Pancreas (tissue), 10 donors: ENCODE data around the gene ZBTB48. TPM values are rescaled to one million over a fixed set of nuclear protein-coding genes. Genes with fewer than 3 reads are reported as not detected.

Experiments used
- ATAC-seq, 4 donors: fragments of 200-7000 bp; cut with Tn5 transposase; one replicate each; pipeline versions ENCODE4 v1.8.0 to v1.9.1; 2020; ENCODE audit warnings: mild to moderate bottlenecking in 4 of 4, moderate library complexity in 4 of 4
- DNase-seq, 6 donors: peaks; one replicate each; pipeline ENCODE4 v3.0.0-alpha.2; 2020
- FAIRE-seq: peaks from 2 replicates; lab custom pipeline; 2012; peaks lifted over from hg19 to GRCh38; lab: Jason Lieb, UNC
- H3K27ac ChIP-seq, 4 donors: fragments of 200-600 bp; sonication (generic); 1 replicate in 3 of 4; 2 replicates in 1 of 4; pipeline versions ENCODE4 v1.5.0 to v1.8.0; 2020
- H3K27me3 ChIP-seq, 4 donors: fragments of 200-600 bp; one replicate each; pipeline ENCODE4 v1.8.0; 2021
- H3K36me3 ChIP-seq, 3 donors: fragments of 200-600 bp; sonication (generic) in 1 of 3; one replicate each; pipeline versions ENCODE4 v1.5.0 to v1.8.0; 2020 to 2021
- H3K4me1 ChIP-seq, 3 donors: fragments of 200-600 bp; one replicate each; pipeline ENCODE4 v1.8.0; 2021
- H3K4me3 ChIP-seq, 4 donors: fragments of 200-600 bp; sonication (generic) in 2 of 4; one replicate each; pipeline versions ENCODE4 v1.5.0 to v1.8.0; 2020 to 2021
- H3K9me3 ChIP-seq, 4 donors: fragments of 200-600 bp; one replicate each; pipeline ENCODE4 v1.8.0; 2021
- WGBS, 2 donors: extraction: QIAGEN DNeasy Blood & Tissue Kit; methylation state at CpG; one replicate each; pipeline ENCODE4 v1.1.7; 2013; 5-methylcytosine and 5-hydroxymethylcytosine counted together
- intact Hi-C, 3 donors: fragments of 100-400 bp; cut with DNase I; formaldehyde crosslinking; loops; one replicate each; pipeline versions ENCODE4 v1.11.1 to v1.14.2; 2022
- polyA plus RNA-seq, 2 donors: library from polyadenylated mRNA; stranded (reverse); fragments of 200-250 nt; gene quantifications; one replicate each; pipeline ENCODE4 v1.2.3, GENCODE V29; 2013
- total RNA-seq, 6 donors: library from RNA; stranded (reverse); fragmentation: NEBNext Ultra II Directional in 4 of 6; extraction: Animal tissue kit (Norgen Biotek cat#: 25700) in 4 of 6; gene quantifications; one replicate each; pipeline versions ENCODE4 v1.2.1 to v1.2.4, GENCODE V29; 2021 to 2023
- TF ChIP-seq, protein P1 (sequence below), 4 donors: fragments of 200-600 bp; sonication (generic) in 3 of 4; IDR thresholded peaks; one replicate each; pipeline versions ENCODE4 v1.5.0 to v1.8.0; 2021; ENCODE audit warnings: antibody characterized with exemption in 4 of 4
- donor health status: healthy with polysubstance abuse.
- donor health status: DM: no; HTN: no; CAD: no; lungs with moderate emphysema.
- donor health status: DM: no; HTN: no; CAD: no.
- donor health status: control.
- donor health status: control.
- donor health status: Bipolar disorder and iron deficiency.
- donor health status: DM: yes; HTN: yes; CAD: no.
- donor health status: DM: no; HTN: no; CAD: no.
- donor health status: DM: no; HTN: no; CAD: no.
- donor health status: DM: yes; HTN: yes; CAD: no.

ZBTB48 gene
- total and polyA plus RNA-seq, 8 donors, result 15.2 to 143 (median 18.4) TPM

DNA sequence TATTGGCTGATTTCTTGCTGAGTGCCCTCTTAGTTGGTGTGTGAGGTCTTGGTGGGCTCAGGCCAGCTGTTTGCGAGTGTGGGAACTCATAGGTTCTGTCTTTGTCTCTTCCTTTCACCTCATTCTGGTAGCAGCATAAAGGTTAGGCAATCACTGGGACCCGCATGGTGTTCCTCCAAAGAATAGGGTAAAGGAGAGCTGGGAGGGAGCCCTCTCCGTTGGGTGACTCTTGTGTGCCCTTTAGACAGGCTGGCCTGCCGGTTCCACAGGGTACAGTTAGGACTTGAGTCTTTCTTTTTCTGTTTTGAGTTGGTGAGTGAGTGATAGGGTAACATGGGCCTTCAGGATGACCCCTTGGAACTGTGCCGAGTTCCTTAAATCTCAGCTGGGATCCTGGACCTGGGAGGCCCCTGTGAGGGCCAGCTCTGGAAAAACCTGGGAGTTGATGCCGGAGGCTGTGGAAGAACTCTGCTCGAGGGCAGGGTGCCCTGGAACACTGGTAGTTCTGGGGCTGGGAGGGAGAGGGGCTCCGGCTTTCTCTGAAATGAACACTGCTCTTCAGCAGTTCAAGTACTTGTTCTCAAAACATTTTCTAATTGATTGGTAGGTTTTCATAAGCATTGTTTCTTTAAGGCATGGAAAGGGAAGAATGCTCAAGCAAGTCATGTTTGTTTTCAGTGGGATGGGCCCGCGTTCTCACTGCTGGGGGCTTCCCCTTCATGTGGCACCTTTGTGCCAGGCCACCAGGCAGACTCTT lies 42.8 kb downstream of the ZBTB48 start:
- FAIRE-seq (no peak), DNase-seq (no peak), ATAC-seq (no peak)
- 88 to 90% methylated on average over 10 of the region's 10 CpGs for WGBS, 2 donors
- TF ChIP-seq, protein P1, sequence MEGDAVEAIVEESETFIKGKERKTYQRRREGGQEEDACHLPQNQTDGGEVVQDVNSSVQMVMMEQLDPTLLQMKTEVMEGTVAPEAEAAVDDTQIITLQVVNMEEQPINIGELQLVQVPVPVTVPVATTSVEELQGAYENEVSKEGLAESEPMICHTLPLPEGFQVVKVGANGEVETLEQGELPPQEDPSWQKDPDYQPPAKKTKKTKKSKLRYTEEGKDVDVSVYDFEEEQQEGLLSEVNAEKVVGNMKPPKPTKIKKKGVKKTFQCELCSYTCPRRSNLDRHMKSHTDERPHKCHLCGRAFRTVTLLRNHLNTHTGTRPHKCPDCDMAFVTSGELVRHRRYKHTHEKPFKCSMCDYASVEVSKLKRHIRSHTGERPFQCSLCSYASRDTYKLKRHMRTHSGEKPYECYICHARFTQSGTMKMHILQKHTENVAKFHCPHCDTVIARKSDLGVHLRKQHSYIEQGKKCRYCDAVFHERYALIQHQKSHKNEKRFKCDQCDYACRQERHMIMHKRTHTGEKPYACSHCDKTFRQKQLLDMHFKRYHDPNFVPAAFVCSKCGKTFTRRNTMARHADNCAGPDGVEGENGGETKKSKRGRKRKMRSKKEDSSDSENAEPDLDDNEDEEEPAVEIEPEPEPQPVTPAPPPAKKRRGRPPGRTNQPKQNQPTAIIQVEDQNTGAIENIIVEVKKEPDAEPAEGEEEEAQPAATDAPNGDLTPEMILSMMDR (IDR thresholded peaks at IDR 0.05), result no peak
- no peaks in the 10 kb centered on the region for H3K9me3 ChIP-seq
- no peak overlapping the region for H3K4me3 ChIP-seq
- H3K36me3 ChIP-seq, result peaks cover 0 to 16% (median 4%) of the 10 kb centered on the region in 3 donors
- intact Hi-C loops, result no loop called here
- H3K27me3 ChIP-seq, result no peaks in the 10 kb centered on the region
- no peak overlapping the region for H3K27ac ChIP-seq
- peaks cover 0 to 7% (median 6%) of the 10 kb centered on the region in 3 donors for H3K4me1 ChIP-seq

DNA sequence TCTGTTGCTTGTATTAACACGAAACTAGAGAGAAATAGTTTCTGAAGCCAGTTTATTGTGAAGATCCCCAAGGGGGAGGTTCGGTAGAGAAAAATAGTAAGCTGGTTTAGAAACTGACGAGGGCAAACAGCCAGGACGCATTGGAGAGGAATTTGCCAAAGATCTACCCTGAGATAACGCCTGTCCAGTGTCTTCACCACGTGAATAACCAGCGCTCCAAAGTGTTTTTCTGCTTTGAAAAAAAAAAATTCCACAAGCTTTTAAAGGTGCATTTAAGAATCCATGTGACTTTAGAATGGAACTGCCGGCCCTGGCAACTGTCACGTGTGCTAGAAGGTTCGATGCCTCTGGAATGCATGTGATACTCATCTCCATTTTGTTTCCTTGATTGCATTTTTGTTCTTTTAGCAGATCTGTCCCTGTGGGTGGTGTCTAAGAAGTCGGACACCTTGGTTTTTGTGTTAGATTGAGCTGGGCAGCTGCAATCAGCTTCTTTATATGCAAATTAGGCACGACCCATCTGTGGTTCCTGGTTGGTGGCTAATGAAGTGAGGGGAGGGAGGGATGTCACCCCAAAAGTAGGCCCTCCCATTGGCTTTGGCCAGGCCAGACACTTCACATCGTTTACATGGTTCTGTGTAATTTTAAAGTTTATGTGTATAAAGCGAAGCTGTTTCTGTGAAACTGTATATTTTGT lies 43.6 kb downstream of the ZBTB48 start:
- 80 to 86% methylated on average over 14 of the region's 14 CpGs for WGBS, 2 donors
- FAIRE-seq (no peak), ATAC-seq (no peak), DNase-seq (no peak)
- Histone ChIP-seq H3K36me3 (peaks cover 0 to 16% (median 4%) of the 10 kb centered on the region in 3 donors), H3K27me3 (no peaks in the 10 kb centered on the region), H3K4me3 (no peak overlapping the region), H3K9me3 (no peaks in the 10 kb centered on the region), H3K4me1 (peaks cover 0 to 7% (median 6%) of the 10 kb centered on the region in 3 donors), H3K27ac (no peak overlapping the region)
- TF ChIP-seq, protein P1 (IDR thresholded peaks at IDR 0.05), result no peak
- intact Hi-C loops, result no loop called here

DNA sequence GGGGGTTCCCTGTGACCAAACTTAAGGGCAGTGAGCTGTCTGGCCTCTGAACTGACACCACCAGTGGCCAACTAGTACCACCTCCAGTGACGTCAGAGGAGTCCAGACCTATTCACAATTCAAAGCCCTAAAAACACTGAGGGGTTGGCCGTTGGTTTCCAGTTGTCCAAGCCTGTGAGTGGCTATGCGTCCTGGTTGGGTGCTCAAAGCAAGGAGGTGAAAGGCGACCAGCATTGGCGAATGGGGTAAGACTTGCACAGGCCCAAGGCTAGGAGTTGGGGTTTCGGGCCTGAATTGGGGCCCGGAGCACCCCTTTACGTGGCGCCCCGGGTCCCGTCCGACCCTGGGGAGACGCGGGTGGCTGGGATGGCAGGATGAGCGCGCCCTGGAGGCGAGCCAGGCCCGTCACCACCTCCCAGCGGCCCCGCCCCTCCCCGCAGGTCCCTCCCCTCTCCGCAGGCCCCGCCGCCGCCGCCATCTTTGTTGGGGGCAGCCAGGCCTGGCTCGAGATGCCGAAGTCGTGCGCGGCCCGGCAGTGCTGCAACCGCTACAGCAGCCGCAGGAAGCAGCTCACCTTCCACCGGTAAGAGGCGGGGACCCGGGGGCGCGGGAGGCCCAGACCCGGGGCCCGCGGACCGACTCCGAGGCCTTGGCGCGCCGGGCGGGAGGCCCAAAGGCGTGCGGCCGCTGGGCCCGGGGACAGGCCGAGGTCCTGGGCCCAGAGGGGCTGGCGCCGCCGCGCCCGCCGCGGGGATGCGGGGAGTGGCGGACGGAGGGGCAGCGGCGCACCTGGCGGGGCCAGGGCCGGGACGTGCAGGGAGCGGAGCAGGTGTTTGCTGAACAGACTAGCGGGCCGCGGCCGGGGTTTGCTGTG lies 45.2 kb downstream of the ZBTB48 start, which contains the start of gene THAP3:
TSS of gene THAP3 (plus strand) at position 159 of the 874 bp plus-strand sequence. CDS start at position 510, 351 bp downstream.
- H3K4me1 ChIP-seq, result peaks cover 0 to 7% (median 6%) of the 10 kb centered on the region in 3 donors
- H3K27me3 ChIP-seq, result no peaks in the 10 kb centered on the region
- TF ChIP-seq, protein P1 (IDR thresholded peaks at IDR 0.05), result no peak
- ATAC-seq (peak; percentile 91 to 95 (median 94)), DNase-seq (peak; percentile 86 to 96 (median 91)), FAIRE-seq (no peak)
- peaks cover 0 to 18% (median 4%) of the 10 kb centered on the region in 3 donors for H3K36me3 ChIP-seq
- 1 to 3% methylated on average over 34 to 73 of the region's 73 CpGs for WGBS, 2 donors
- intact Hi-C loops, result no loop called here
- H3K27ac ChIP-seq, result peak within 1 kb of the TSS; percentile 64 to 84 (median 80)
- no peaks in the 10 kb centered on the region for H3K9me3 ChIP-seq
- peak within 1 kb of the TSS; percentile 80 to 86 (median 84) for H3K4me3 ChIP-seq

DNA sequence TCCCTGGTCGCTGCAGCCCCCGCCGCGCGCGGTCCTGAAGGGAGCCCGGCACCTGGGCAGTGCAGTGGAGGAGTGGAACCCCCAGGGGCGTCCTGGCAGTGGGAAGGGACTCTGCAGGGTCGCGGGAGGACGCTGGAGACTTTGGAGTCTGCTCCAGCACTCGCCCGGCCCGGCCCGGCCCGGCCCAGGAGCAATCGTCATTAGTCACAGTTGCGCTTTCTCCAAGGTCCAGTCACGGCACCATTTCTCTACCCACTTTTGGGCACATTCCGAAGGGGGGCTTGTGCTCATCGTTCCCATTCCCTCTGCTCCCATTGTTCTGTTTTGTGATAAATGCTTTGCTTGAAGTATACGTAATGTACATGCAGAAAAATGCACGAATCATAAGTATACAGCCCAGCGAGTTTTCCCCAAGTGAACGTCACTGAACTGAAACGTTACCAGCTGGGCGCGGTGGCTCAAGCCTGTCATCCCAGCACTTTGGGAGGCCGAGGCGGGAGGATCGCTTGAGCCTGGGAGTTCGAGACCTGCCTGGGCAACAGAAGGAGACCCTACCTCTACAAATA lies 45.9 kb downstream of the ZBTB48 start:
- no peaks in the 10 kb centered on the region for H3K9me3 ChIP-seq
- TF ChIP-seq, protein P1 (IDR thresholded peaks at IDR 0.05), result peak in 1 of 4 donors; percentile 6
- H3K27ac ChIP-seq, result peak overlapping the region; percentile 64 to 84 (median 80)
- H3K4me3 ChIP-seq, result peak overlapping the region; percentile 80 to 86 (median 84)
- peaks cover 0 to 7% (median 6%) of the 10 kb centered on the region in 3 donors for H3K4me1 ChIP-seq
- intact Hi-C loops, result no loop called here
- no peak for FAIRE-seq
- peak in 1 of 6 donors; percentile 80 for DNase-seq
- no peaks in the 10 kb centered on the region for H3K27me3 ChIP-seq
- H3K36me3 ChIP-seq, result peaks cover 0 to 19% (median 4%) of the 10 kb centered on the region in 3 donors
- peak; percentile 23 to 41 (median 34) for ATAC-seq
- 1 to 2% methylated on average over 30 to 32 of the region's 32 CpGs for WGBS, 2 donors
